Measurements from ENCODE around the gene SLC16A9.

The SLC16A9 gene

GRCh38 chr10:59622320-59623132 is 87.1 kb downstream of the SLC16A9 start:
- no peak overlapping the region for H3K4me3 ChIP-seq (ENCODE audit: low read depth, low read length)
- TF ChIP-seq CTCF (IDR thresholded peaks at IDR 0.05; ENCODE audit: low read depth, low read length) = no peak; the same call in 1 of the 2 replicates

GRCh38 chr10:59621771-59622170 is 87.9 kb downstream of the SLC16A9 start:
- no peak for TF ChIP-seq CTCF (IDR thresholded peaks at IDR 0.05; ENCODE audit: low read depth, low read length)
- H3K4me3 ChIP-seq (ENCODE audit: low read depth, low read length) = no peak overlapping the region

- TF ChIP-seq CTCF (IDR thresholded peaks at IDR 0.05; ENCODE audit: low read depth, low read length) = no peak
- no peak overlapping the region for H3K4me3 ChIP-seq (ENCODE audit: low read depth, low read length)
Measured at GRCh38 chr10:59618666-59619065, 91.0 kb downstream of the SLC16A9 start.

- no peak overlapping the region for H3K4me3 ChIP-seq (ENCODE audit: low read depth, low read length)
- TF ChIP-seq CTCF (IDR thresholded peaks at IDR 0.05; ENCODE audit: low read depth, low read length) = no peak
Measured at GRCh38 chr10:59617996-59618395, 91.7 kb downstream of the SLC16A9 start.

GRCh38 chr10:59611048-59611447 is 98.6 kb downstream of the SLC16A9 start:
- H3K4me3 ChIP-seq (ENCODE audit: low read depth, low read length) = no peak overlapping the region
- TF ChIP-seq CTCF (IDR thresholded peaks at IDR 0.05; ENCODE audit: low read depth, low read length) = no peak

GRCh38 chr10:59607970-59608369 is 101.7 kb downstream of the SLC16A9 start:
- TF ChIP-seq CTCF (IDR thresholded peaks at IDR 0.05; ENCODE audit: low read depth, low read length) = no peak
- H3K4me3 ChIP-seq (ENCODE audit: low read depth, low read length) = no peak overlapping the region

- H3K4me3 ChIP-seq (ENCODE audit: low read depth, low read length) = no peak overlapping the region
- no peak for TF ChIP-seq CTCF (IDR thresholded peaks at IDR 0.05; ENCODE audit: low read depth, low read length)
Measured at GRCh38 chr10:59606551-59606961, 103.1 kb downstream of the SLC16A9 start.
